HG03108 (cell line): Measurements from ENCODE around the gene SSH2.

Source experiments
- ATAC-seq: cut with Tn5 transposase; IDR thresholded peaks from one replicate; pipeline ENCODE4 v1.9.1; 2021; ENCODE audit warnings: moderate library complexity; ENCODE audit not compliant: unreplicated experiment

Gene SSH2

GRCh38 chr17:29592850-29593551 is 337.0 kb downstream of the SSH2 start, which contains the start of gene ANKRD13B:
TSS of gene ANKRD13B (plus strand) at chr17:29593132. CDS start at chr17:29593622, 490 bp downstream.
- no peak for ATAC-seq

DNA sequence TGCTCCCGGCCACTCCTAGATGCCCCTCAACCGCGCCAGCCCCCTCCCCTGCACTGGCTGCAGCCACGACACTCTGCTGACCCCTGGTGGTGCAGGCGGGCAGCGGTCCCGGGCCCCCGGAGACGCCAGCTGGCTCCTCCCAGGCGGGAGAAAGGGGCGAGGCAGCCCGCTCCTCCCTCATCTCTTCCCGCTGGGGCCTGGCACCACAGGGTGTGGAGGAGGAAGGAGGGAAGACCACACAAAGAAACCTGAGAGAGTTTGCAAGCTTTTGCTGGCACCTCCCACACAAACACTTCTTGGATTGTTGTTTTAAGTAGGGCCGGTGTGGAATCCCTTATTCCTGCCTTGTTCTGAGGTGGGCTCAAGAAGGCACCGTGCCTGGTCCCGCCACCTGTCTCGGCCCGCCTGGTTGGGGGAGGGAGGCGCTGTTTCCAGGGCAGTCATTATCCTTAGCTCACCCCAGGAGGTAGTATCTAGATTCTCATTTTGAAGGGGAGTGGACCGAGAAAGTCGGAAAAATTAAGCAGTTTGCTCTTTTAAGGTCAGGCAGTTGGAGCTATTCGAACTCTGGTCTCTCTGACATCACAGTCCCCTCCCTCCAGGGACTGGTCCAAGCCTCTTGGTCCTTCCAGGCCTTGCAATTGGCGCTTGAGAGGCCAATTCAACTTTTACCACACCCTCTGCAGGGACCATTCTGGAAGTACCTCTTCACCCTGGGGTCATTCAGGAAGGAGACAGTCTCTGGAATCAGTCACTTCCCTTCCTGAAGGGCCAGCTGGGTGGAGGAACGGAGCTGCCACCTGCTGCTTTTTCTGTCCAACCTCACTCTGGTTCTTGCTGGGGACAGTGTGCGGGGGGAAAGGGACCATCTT is 338.1 kb downstream of the SSH2 start:
- ATAC-seq: no peak

- no peak for ATAC-seq
These were observed 338.8 kb downstream of the SSH2 start for GRCh38 chr17:29591146-29591736.

DNA sequence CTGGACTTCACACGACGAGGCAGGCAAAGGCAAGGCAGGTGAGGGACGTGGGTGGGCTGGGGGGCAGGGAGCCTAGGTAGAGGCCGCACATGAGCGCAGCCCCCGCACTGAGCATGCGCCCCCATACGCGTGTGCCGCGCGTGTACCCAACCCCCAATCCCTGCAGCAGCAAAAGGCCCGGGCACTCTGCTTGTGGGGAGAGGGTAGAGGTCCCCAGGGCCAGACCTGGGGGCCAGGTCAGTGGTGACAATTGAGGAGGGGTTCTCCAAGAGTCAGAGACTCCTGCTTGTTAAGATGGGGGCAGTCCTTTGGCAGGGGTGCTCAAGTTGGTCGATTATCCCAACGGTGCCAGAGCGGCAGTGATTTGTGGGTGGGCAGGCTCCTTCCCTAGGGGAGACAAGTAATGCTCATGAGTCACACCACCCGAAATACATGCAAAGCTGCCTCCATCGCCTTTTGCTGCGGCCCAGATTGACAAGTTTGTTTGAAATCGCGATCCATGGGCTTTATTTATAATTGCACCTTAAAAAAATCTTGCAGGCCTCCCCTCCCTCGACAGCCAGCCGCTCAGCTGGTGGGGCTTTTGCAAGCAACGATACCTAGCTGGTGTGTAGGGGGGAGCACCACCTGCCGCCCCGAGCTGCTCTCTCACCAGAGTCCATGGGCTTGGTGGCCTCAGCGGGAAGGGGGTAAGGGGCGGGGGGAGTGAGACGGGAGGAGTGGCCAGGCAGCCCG is 339.4 kb downstream of the SSH2 start:
- no peak for ATAC-seq

GRCh38 chr17:29589524-29590410 is 340.3 kb downstream of the SSH2 start, which contains the start of gene GIT1:
TSS of gene GIT1 (minus strand) at chr17:29589648. CDS start at chr17:29589378, 270 bp downstream.
- ATAC-seq: peak; percentile 52

- ATAC-seq: peak; percentile 17
These were observed 341.2 kb downstream of the SSH2 start for GRCh38 chr17:29588562-29589411.

- no peak for ATAC-seq
These were observed 341.9 kb downstream of the SSH2 start for GRCh38 chr17:29588017-29588561.

DNA sequence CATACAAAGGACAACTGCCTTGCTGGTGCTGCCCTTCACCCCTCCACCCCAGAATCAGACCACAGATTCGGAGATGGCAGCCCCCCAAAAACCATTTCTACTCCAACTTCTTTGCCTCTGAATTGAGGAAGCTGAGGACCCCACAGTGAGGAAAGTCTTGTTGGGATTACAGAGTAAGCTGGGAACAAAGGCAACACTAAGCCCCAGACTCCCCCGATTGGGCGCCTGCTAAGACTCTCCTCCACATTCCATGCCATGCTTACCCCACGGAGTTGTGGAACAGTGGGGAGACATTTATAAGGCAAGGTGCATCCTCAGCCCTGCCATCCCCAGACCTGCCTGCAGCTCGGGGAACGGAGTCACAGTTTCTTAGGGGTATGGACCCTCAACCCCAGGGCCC is 342.4 kb downstream of the SSH2 start:
- ATAC-seq: no peak

GRCh38 chr17:29586676-29587469 is 343.2 kb downstream of the SSH2 start:
- no peak for ATAC-seq

DNA sequence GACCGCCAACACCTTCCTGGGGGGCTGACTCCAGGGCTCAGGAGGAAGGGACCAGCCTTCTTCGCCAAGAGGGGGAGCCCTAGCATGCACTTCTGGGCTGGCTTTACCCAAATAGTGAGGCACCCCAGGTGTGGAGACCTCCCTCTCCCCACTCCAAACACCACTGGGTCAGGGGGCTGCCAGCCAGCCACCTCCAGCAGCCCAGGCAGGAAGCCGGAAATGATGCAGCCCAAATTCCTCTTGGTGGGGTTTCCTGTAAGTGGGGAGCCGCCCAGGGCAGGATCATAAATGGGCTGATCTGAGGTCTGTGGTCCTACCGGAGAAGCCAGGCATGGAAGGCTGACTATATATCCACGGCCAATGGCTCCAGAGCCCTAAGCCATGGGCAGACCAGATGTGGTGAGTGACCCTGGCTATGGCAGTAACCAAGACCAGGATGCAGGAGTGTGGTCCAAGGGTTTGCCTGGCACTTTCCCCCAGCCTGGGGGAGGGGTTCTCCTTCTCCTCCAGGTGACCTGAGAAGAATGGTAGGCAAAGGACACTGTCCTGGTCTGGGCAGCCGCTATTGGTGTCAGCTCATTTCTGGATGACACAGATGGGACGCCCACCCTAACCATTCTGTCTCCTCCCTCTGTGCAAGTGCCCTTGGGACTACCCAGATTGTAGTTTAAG is 344.8 kb downstream of the SSH2 start:
- no peak for ATAC-seq

DNA sequence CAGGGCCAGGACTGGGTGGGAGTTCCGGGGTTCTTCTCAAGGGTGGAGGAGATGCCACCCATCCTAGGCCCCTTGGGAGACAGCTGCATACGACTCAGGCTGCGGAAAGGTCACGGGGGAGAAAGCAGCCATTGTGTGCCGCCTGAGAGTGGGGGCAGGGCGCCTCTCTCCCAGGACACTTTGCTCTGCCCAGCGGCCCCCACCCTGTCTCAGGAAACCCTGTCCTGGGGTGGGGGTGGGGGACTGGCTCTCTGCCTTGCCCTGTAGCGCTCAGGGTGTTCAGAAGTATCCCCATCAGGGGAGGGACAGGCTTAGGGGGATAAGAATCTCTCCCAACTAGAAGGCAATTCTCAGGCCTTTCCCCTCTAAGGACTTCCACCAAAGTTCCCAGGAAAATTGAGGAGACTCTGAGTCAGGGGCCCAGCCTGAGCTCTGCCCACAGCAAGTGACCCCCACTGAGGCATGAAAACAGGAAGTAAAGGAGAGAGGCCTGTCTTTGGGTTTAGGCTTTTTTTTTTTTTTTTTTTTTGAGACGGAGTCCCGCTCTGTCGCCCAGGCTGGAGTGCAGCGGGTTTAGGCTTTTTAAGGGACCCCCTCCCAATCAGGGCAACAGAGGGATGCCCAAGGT is 345.5 kb downstream of the SSH2 start:
- no peak for ATAC-seq

GRCh38 chr17:29583324-29584248 is 346.4 kb downstream of the SSH2 start:
- no peak for ATAC-seq

DNA sequence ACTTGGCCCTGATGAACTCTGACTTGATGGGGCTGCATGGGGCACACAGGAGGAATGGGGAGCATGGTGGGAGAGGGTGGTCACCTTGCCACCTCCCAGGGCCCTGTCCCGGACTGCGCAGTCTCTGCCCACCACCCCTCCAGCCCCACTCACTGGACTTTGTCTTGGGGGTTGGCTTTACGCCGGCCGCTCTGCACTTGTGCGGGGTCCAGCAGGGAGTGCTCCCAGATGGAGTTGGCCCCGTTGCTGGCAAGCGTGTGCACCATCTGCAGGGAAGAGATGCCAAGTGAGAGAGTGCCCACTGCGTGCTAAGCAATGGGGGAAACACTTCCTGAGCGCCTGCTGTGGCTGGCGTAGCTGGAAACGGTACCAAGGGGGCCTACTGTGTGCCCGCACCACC is 347.3 kb downstream of the SSH2 start:
- ATAC-seq: no peak

DNA sequence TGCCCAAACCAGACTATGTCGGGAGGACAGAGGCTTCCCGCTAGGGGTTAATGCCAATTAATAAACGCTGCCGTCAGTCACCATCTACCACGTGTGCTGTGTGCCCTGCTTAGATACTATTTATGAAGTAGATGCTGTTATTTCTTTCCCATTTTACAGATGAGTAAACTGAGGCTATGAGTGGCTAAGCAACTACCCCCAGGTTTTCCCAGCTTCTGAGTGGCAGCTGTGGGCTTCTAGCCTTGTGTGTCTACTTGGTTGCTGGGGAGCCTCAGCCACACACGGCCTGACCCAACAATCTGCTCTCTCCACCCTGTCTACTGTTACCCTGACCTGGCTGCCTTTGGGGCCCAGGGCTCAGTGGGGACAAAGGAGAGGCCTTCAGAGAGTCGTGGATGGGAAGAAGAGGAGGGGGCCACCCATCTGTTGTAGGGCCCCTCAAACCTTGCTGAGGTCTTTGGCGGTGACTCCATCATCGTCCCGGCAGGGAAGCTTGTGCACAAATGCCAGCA is 347.7 kb downstream of the SSH2 start:
- ATAC-seq: no peak

- no peak for ATAC-seq
These were observed 348.3 kb downstream of the SSH2 start for GRCh38 chr17:29581583-29582253.
